HL-60 (cell line): ENCODE measurements around the gene KIR3DL1.

Experiments used
- CTCF ChIP-seq: IDR thresholded peaks from one replicate; pipeline ENCODE4 v1.5.1; 2011; ENCODE audit warnings: low read length, control low read depth, inconsistent platforms; ENCODE audit not compliant: insufficient read depth
- REST ChIP-seq: IDR thresholded peaks from 2 replicates; pipeline ENCODE4 v1.6.1; 2012; ENCODE audit warnings: low read depth; ENCODE audit not compliant: insufficient replicate concordance
- SPI1 ChIP-seq: IDR thresholded peaks from 2 replicates; pipeline ENCODE4 v1.6.1; 2012; ENCODE audit warnings: low read depth, mild to moderate bottlenecking, borderline replicate concordance

- no peak for TF ChIP-seq CTCF
- TF ChIP-seq REST, result no peak
- no peak for TF ChIP-seq SPI1
These were observed 55.4 kb downstream of the KIR3DL1 start for GRCh38 chr19:54871696-54872095.
